RWPE2 (cell line): ENCODE data around the gene DHX15.

Experiments used
- ATAC-seq: fragments of 200-7000 bp; cut with Tn5 transposase; 3 replicates; pipeline ENCODE4 v1.9.1; 2021; ENCODE audit warnings: low read depth
- DNase-seq: peaks from one replicate; pipeline ENCODE4 v3.0.0-alpha.2; 2020; ENCODE audit warnings: low spot score
- H3K27ac ChIP-seq: fragments of 450-650 bp; 2 replicates; pipeline ENCODE4 v1.5.1; 2017; ENCODE audit warnings: mild to moderate bottlenecking; ENCODE audit not compliant: poor library complexity, severe bottlenecking
- H3K27me3 ChIP-seq: fragments of 250-450 bp; sonication (Bioruptor Pico); 2 replicates; pipeline ENCODE4 v1.5.1; 2021; ENCODE audit warnings: mild to moderate bottlenecking, moderate library complexity; ENCODE audit not compliant: insufficient read depth, poor library complexity, severe bottlenecking
- H3K36me3 ChIP-seq: fragments of 250-450 bp; sonication (Bioruptor Pico); 2 replicates; pipeline ENCODE4 v1.5.1; 2020; ENCODE audit warnings: low read depth, mild to moderate bottlenecking, moderate library complexity
- H3K4me1 ChIP-seq: fragments of 250-450 bp; sonication (Bioruptor Pico); 2 replicates; pipeline ENCODE4 v1.5.1; 2021; ENCODE audit warnings: mild to moderate bottlenecking, moderate library complexity; ENCODE audit not compliant: insufficient read depth, poor library complexity, severe bottlenecking
- H3K4me3 ChIP-seq: fragments of 250-450 bp; sonication (Bioruptor Pico); 2 replicates; pipeline ENCODE4 v1.5.1; 2021; ENCODE audit warnings: mild to moderate bottlenecking, moderate library complexity; ENCODE audit not compliant: severe bottlenecking
- H3K9me3 ChIP-seq: fragments of 250-450 bp; sonication (Bioruptor Pico); 2 replicates; pipeline ENCODE4 v1.5.1; 2021; ENCODE audit warnings: mild to moderate bottlenecking, moderate library complexity; ENCODE audit not compliant: severe bottlenecking
- CTCF ChIP-seq: fragments of 450-650 bp; IDR thresholded peaks from one replicate; pipeline ENCODE4 v1.5.1; 2017; ENCODE audit warnings: mild to moderate bottlenecking, moderate library complexity; ENCODE audit not compliant: poor library complexity, severe bottlenecking

DHX15 gene

GRCh38 chr4:24569662-24570061 lies 14.7 kb downstream of the DHX15 start:
- ATAC-seq, result no peak
- Histone ChIP-seq H3K4me1 (no peaks in the 10 kb centered on the region), H3K4me3 (no peak overlapping the region), H3K36me3 (peaks cover 95% of the 10 kb centered on the region), H3K27me3 (no peaks in the 10 kb centered on the region), H3K27ac (no peak overlapping the region), H3K9me3 (no peaks in the 10 kb centered on the region)
- DNase-seq, result no peak
- no peak for TF ChIP-seq CTCF

DNA sequence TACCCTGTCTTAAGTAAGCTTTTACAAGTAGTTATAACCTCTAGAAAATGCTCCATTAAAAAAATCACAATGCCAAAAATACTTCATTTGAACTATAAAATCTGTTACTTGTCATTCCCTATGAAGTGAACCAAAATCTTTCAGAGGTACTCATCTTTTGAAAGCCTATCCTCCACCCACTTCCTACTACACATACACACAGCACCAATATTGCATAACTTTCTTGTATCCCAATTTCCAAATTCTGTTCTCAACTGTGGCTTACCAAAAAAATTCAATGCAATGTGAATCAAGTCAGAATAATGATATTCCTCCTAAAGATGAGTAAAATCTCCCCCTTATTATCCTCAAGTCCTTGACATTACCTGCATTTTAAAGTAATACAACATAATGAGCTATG lies 15.9 kb downstream of the DHX15 start:
- no peak overlapping the region for H3K4me3 ChIP-seq
- H3K27ac ChIP-seq, result no peak overlapping the region
- no peaks in the 10 kb centered on the region for H3K4me1 ChIP-seq
- no peaks in the 10 kb centered on the region for H3K9me3 ChIP-seq
- no peak for DNase-seq
- ATAC-seq, result no peak
- H3K27me3 ChIP-seq, result no peaks in the 10 kb centered on the region
- peaks cover 94% of the 10 kb centered on the region for H3K36me3 ChIP-seq
- no peak for TF ChIP-seq CTCF

DNA sequence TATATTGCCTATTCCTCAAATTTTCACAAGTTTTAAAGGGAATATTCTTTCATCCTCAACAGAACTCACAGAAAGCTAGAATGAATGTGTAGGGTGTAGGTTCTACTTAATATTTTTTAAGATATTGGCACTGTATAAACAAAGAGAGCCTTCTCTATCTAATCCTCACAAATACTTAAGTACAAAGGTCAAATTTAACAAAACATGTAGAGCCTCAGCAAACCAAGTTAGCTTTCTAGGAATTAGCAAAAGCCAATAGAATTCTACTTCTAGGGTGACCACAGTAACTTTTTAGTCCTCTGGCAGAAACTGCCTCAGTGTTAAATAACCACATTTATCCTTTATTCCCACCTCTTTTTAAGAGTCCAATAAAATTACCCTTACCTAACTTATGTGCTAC lies 19.3 kb downstream of the DHX15 start:
- peaks cover 90% of the 10 kb centered on the region for H3K36me3 ChIP-seq
- no peak for ATAC-seq

GRCh38 chr4:24564488-24564887 lies 19.9 kb downstream of the DHX15 start:
- peaks cover 89% of the 10 kb centered on the region for H3K36me3 ChIP-seq
- H3K27ac ChIP-seq, result no peak overlapping the region
- H3K27me3 ChIP-seq, result no peaks in the 10 kb centered on the region
- no peak for TF ChIP-seq CTCF
- no peak overlapping the region for H3K4me3 ChIP-seq
- DNase-seq (no peak), ATAC-seq (0 out of 3 replicates have a peak, but pooled peaks have one; percentile 31)
- H3K9me3 ChIP-seq, result no peaks in the 10 kb centered on the region
- H3K4me1 ChIP-seq, result peaks cover 19% of the 10 kb centered on the region

More for the DNA sequence above, 19.3 kb downstream of the DHX15 start:
- H3K27ac ChIP-seq, result no peak overlapping the region
- TF ChIP-seq CTCF, result no peak
- no peaks in the 10 kb centered on the region for H3K27me3 ChIP-seq
- peaks cover 13% of the 10 kb centered on the region for H3K4me1 ChIP-seq
- no peak overlapping the region for H3K4me3 ChIP-seq
- H3K9me3 ChIP-seq, result no peaks in the 10 kb centered on the region
- no peak for DNase-seq

GRCh38 chr4:24561438-24562139 lies 22.8 kb downstream of the DHX15 start:
- no peak overlapping the region for H3K4me3 ChIP-seq
- no peak for ATAC-seq
- DNase-seq, result no peak
- peaks cover 80% of the 10 kb centered on the region for H3K36me3 ChIP-seq
- H3K27ac ChIP-seq, result no peak overlapping the region
- H3K9me3 ChIP-seq, result no peaks in the 10 kb centered on the region
- no peak for TF ChIP-seq CTCF
- H3K4me1 ChIP-seq, result peaks cover 47% of the 10 kb centered on the region
- H3K27me3 ChIP-seq, result no peaks in the 10 kb centered on the region
